H1 (cell line): Measurements from ENCODE around the gene FAM131A. TPM values are rescaled to one million over a fixed set of nuclear protein-coding genes. Genes with fewer than 3 reads are reported as not detected.

ENCODE experiments used
- EGR1 ChIP-seq: IDR thresholded peaks from 2 replicates; pipeline ENCODE4 v1.6.1; 2011; ENCODE audit warnings: low read depth, low read length, borderline replicate concordance
- JUND ChIP-seq: IDR thresholded peaks from 2 replicates; pipeline ENCODE4 v1.6.1; 2011; ENCODE audit warnings: mild to moderate bottlenecking, improper control_type of control experiment, low read length
- KDM4A ChIP-seq: IDR thresholded peaks from one replicate; pipeline ENCODE4 v1.7.1; 2012; ENCODE audit warnings: low read depth, mild to moderate bottlenecking, moderate library complexity, low read length, inconsistent platforms; ENCODE audit not compliant: severe bottlenecking
- polyA plus RNA-seq, 7 experiments: library from polyadenylated mRNA; depleted of rRNA in 3 of 7; stranded (reverse) in 5 of 7; unstranded in 2 of 7; fragments of >200 nt in 5 of 7; fragments of 200-250 nt in 2 of 7; gene quantifications; 1 replicate in 5 of 7; 2 replicates in 1 of 7; 4 replicates in 1 of 7; pipeline versions ENCODE4 v1.2.1 to v1.2.3, GENCODE V29; 2011 to 2013; ENCODE audit warnings: missing spikeins in 2 of 7, mixed read lengths in 2 of 7
- total RNA-seq: library from RNA; stranded (reverse); fragmentation: NEBNext Ultra II Directional; extraction: Animal tissue kit (Norgen Biotek cat#: 25700); gene quantifications from 2 replicates; pipeline ENCODE4 v1.2.1, GENCODE V29; 2021

Gene FAM131A
- total and polyA plus RNA-seq, 2 of the 8 experiments (the other 6 are each of a cell fraction or from before 2014, with no cell fraction given): 16.0 to 21.9 TPM

DNA sequence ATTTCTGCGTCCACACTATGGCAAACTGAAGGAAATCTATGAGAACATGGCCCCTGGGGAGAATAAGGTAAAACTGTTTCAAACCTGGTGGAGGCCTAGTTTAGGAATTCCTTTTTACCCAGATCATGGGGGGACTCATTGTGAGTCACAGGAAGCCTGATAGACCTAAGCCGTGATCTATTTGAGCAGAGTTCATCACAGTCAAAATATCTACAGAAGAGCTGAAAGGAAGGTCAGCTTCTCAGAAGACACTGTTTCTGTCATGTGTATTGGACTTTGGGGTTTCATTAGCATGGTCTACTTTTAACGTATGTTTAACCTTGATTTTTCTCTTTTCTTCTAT, 37.1 kb upstream of the FAM131A start (continued):
- TF ChIP-seq KDM4A: no peak
- TF ChIP-seq EGR1: no peak
- no peak for TF ChIP-seq JUND
